ENCODE measurements around the gene VASH1.

- TF ChIP-seq POLR2A (IDR thresholded peaks at IDR 0.05; ENCODE audit: low read depth) (no peak), CTCF (IDR thresholded peaks at IDR 0.05) (no peak), EP300 (IDR thresholded peaks at IDR 0.05) (no peak)
These were observed 20.2 kb upstream of the VASH1 start for GRCh38 chr14:76741074-76741473.

Data from esophagus muscularis mucosa (tissue), 4 donors.